H1 (cell line): ENCODE measurements around the gene FAM184B. TPM values are rescaled to one million over a fixed set of nuclear protein-coding genes. Genes with fewer than 3 reads are reported as not detected.

Experiments used
- CHD1 ChIP-seq: IDR thresholded peaks from 2 replicates; pipeline ENCODE4 v1.6.1; 2012; ENCODE audit warnings: low read depth, low read length, improper control_type of control experiment
- EGR1 ChIP-seq: IDR thresholded peaks from 2 replicates; pipeline ENCODE4 v1.6.1; 2011; ENCODE audit warnings: low read depth, low read length, borderline replicate concordance
- FOSL1 ChIP-seq: IDR thresholded peaks from 2 replicates; pipeline ENCODE4 v1.6.1; 2011; ENCODE audit warnings: mild to moderate bottlenecking, low read depth, low read length, moderate library complexity; ENCODE audit not compliant: insufficient read depth
- HDAC6 ChIP-seq: IDR thresholded peaks from one replicate; pipeline ENCODE4 v1.7.1; 2012; ENCODE audit warnings: low read depth, mild to moderate bottlenecking, inconsistent platforms, low read length, moderate library complexity
- JUND ChIP-seq: IDR thresholded peaks from 2 replicates; pipeline ENCODE4 v1.6.1; 2011; ENCODE audit warnings: mild to moderate bottlenecking, improper control_type of control experiment, low read length
- NANOG ChIP-seq: IDR thresholded peaks from 2 replicates; pipeline ENCODE4 v1.6.1; 2011; ENCODE audit warnings: low read length, low read depth, mild to moderate bottlenecking, inconsistent platforms; ENCODE audit not compliant: insufficient read depth, poor library complexity, severe bottlenecking
- NRF1 ChIP-seq: IDR thresholded peaks from 2 replicates; pipeline ENCODE4 v1.6.1; 2011; ENCODE audit warnings: mild to moderate bottlenecking, low read depth, low read length, improper control_type of control experiment
- PHF8 ChIP-seq: fragments of 200-600 bp; sonication (generic); conservative IDR thresholded peaks from 2 replicates; pipeline ENCODE4 v1.7.1; 2012; ENCODE audit warnings: low read depth, mild to moderate bottlenecking, inconsistent platforms, low read length, moderate library complexity
- RBBP5 ChIP-seq: IDR thresholded peaks from 2 replicates; pipeline ENCODE4 v1.7.1; 2012; ENCODE audit warnings: low read depth, mild to moderate bottlenecking, inconsistent platforms, low read length, moderate library complexity, borderline replicate concordance
- RXRA ChIP-seq: IDR thresholded peaks from 2 replicates; pipeline ENCODE4 v1.6.1; 2011; ENCODE audit warnings: low read depth, mild to moderate bottlenecking, low read length, moderate library complexity; ENCODE audit not compliant: insufficient read depth
- SP2 ChIP-seq: IDR thresholded peaks from 2 replicates; pipeline ENCODE4 v1.6.1; 2012; ENCODE audit warnings: mild to moderate bottlenecking, low read length, inconsistent platforms
- SRF ChIP-seq: IDR thresholded peaks from 2 replicates; pipeline ENCODE4 v1.6.1; 2011; ENCODE audit warnings: mild to moderate bottlenecking, low read depth, low read length, moderate library complexity
- SUZ12 ChIP-seq: fragments of 200-600 bp; sonication (generic); IDR thresholded peaks from 2 replicates; pipeline ENCODE4 v1.6.1; 2012; ENCODE audit warnings: mild to moderate bottlenecking, inconsistent platforms, low read length, moderate library complexity, mixed read lengths
- TAF1 ChIP-seq: IDR thresholded peaks from 2 replicates; pipeline ENCODE4 v1.6.1; 2011; ENCODE audit warnings: mild to moderate bottlenecking, low read depth, low read length
- TBP ChIP-seq: IDR thresholded peaks from 2 replicates; pipeline ENCODE4 v1.6.1; 2011; ENCODE audit warnings: low read depth, low read length, improper control_type of control experiment
- ZNF274 ChIP-seq: IDR thresholded peaks from 2 replicates; pipeline ENCODE4 v1.7.0; 2012; ENCODE audit warnings: low read length, borderline replicate concordance; ENCODE audit errors: extremely low read depth
- polyA plus RNA-seq, 7 experiments: library from polyadenylated mRNA; depleted of rRNA in 3 of 7; stranded (reverse) in 5 of 7; unstranded in 2 of 7; fragments of >200 nt in 5 of 7; fragments of 200-250 nt in 2 of 7; gene quantifications; 1 replicate in 5 of 7; 2 replicates in 1 of 7; 4 replicates in 1 of 7; pipeline versions ENCODE4 v1.2.1 to v1.2.3, GENCODE V29; 2011 to 2013; ENCODE audit warnings: missing spikeins in 2 of 7, mixed read lengths in 2 of 7
- total RNA-seq: library from RNA; stranded (reverse); fragmentation: NEBNext Ultra II Directional; extraction: Animal tissue kit (Norgen Biotek cat#: 25700); gene quantifications from 2 replicates; pipeline ENCODE4 v1.2.1, GENCODE V29; 2021
- TF ChIP-seq, protein P1 (sequence below): IDR thresholded peaks from 2 replicates; pipeline ENCODE4 v1.6.1; 2011; ENCODE audit warnings: low read length, improper control_type of control experiment
- TF ChIP-seq, protein P2 (sequence below), 3 experiments: IDR thresholded peaks; 1 replicate in 2 of 3; 2 replicates in 1 of 3; pipeline versions ENCODE4 v1.5.1 to v1.6.1; 2011; ENCODE audit warnings: low read length in 3 of 3, mild to moderate bottlenecking in 3 of 3, inconsistent platforms in 2 of 3, low read depth in 1 of 3, moderate library complexity in 1 of 3; ENCODE audit not compliant: insufficient read depth in 1 of 3; ENCODE audit errors: control extremely low read depth in 1 of 3
- TF ChIP-seq, protein P3 (sequence below): IDR thresholded peaks from 2 replicates; pipeline ENCODE4 v1.6.1; 2011; ENCODE audit warnings: low read depth, mild to moderate bottlenecking, low read length; ENCODE audit not compliant: insufficient read depth

The FAM184B gene
- total and polyA plus RNA-seq, 2 of the 8 experiments (the other 6 are each of a cell fraction or from before 2014, with no cell fraction given): 0.05 to 0.39 TPM

DNA sequence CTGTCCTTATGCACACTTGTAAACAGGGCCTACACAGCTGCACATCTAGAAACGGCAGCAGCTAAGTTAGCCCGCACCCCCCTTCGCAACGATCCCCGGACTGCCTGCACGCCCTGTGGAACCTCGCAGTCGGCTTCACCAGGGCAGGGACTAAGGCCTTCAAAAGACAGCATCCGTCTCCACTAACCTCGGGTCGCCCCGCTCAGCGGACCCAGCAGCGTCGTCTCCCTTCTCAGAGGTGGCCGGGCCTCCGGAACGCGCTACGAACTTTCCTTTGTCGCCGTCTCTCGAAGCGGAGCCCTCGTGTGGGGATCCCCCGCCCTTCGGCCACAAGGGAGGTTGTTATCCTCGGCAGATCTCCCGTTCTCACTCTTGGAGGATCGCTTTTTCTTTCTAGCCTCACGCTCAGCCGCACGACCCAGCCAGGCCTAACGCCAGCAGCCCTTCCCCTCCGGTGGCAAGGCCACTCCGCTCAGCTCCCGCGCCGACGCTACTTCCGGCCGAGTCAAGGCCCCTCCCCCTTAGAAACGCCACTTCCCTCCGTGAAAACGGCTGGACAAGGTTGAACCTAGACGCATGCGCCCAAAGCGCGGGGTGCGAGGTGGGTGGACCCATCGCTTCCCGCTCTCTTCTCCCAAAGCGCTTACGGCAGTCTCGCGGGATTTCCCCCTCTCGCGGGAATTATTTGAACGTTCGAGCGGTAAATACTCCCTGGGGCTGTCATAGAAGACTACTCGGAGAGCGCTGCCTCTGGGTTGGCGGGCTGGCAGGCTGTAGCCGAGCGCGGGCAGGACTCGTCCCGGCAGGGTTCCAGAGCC lies 29.0 kb upstream of the FAM184B start, which contains the start of the genes DCAF16 and NCAPG (continued):
- TF ChIP-seq JUND (0 out of 2 replicates have a peak, but pooled peaks have one; percentile 3), RXRA (no peak), PHF8 (peak; percentile 94), NANOG (peak; percentile 60), TBP (peak; percentile 82), RBBP5 (peak; percentile 77), HDAC6 (no peak), SRF (no peak), SP2 (no peak), TAF1 (peak; percentile 90), ZNF274 (no peak), CHD1 (peak; percentile 24; the same call in 1 of the 2 replicates), SUZ12 (no peak), NRF1 (peak; percentile 31; the same call in 1 of the 2 replicates), EGR1 (no peak), FOSL1 (no peak)
- TF ChIP-seq, protein P1, sequence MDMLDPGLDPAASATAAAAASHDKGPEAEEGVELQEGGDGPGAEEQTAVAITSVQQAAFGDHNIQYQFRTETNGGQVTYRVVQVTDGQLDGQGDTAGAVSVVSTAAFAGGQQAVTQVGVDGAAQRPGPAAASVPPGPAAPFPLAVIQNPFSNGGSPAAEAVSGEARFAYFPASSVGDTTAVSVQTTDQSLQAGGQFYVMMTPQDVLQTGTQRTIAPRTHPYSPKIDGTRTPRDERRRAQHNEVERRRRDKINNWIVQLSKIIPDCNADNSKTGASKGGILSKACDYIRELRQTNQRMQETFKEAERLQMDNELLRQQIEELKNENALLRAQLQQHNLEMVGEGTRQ: no peak
- TF ChIP-seq, protein P2, sequence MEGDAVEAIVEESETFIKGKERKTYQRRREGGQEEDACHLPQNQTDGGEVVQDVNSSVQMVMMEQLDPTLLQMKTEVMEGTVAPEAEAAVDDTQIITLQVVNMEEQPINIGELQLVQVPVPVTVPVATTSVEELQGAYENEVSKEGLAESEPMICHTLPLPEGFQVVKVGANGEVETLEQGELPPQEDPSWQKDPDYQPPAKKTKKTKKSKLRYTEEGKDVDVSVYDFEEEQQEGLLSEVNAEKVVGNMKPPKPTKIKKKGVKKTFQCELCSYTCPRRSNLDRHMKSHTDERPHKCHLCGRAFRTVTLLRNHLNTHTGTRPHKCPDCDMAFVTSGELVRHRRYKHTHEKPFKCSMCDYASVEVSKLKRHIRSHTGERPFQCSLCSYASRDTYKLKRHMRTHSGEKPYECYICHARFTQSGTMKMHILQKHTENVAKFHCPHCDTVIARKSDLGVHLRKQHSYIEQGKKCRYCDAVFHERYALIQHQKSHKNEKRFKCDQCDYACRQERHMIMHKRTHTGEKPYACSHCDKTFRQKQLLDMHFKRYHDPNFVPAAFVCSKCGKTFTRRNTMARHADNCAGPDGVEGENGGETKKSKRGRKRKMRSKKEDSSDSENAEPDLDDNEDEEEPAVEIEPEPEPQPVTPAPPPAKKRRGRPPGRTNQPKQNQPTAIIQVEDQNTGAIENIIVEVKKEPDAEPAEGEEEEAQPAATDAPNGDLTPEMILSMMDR (IDR thresholded peaks at IDR 0.05; ENCODE audit: control extremely low read depth in 1 of 3, insufficient read depth in 1 of 3, low read depth in 1 of 3, low read length in 3 of 3): no peak
- TF ChIP-seq, protein P3, sequence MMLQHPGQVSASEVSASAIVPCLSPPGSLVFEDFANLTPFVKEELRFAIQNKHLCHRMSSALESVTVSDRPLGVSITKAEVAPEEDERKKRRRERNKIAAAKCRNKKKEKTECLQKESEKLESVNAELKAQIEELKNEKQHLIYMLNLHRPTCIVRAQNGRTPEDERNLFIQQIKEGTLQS: no peak
